GM19328 (cell line): ENCODE data around the gene RELL1.

Experiments
- ATAC-seq: cut with Tn5 transposase; IDR thresholded peaks from one replicate; pipeline ENCODE4 v1.9.1; 2021; ENCODE audit warnings: mild to moderate bottlenecking, moderate library complexity; ENCODE audit not compliant: unreplicated experiment

RELL1 gene

GRCh38 chr4:37641886-37642849 is 44.0 kb downstream of the RELL1 start:
- ATAC-seq = no peak

GRCh38 chr4:37641352-37641751 is 44.8 kb downstream of the RELL1 start:
- ATAC-seq = no peak

- ATAC-seq = no peak
Observed at GRCh38 chr4:37639551-37640285, 46.5 kb downstream of the RELL1 start.

- no peak for ATAC-seq
Observed at GRCh38 chr4:37635155-37635554, 51.0 kb downstream of the RELL1 start.

GRCh38 chr4:37634180-37634579 is 52.0 kb downstream of the RELL1 start:
- ATAC-seq = no peak

GRCh38 chr4:37632836-37633235 is 53.3 kb downstream of the RELL1 start:
- ATAC-seq = no peak

- ATAC-seq = no peak
Observed at GRCh38 chr4:37631551-37631950, 54.6 kb downstream of the RELL1 start.

GRCh38 chr4:37629713-37630112 is 56.5 kb downstream of the RELL1 start:
- no peak for ATAC-seq

- ATAC-seq = no peak
Observed at GRCh38 chr4:37628977-37629609, 57.1 kb downstream of the RELL1 start.

GRCh38 chr4:37627263-37627662 is 58.9 kb downstream of the RELL1 start:
- no peak for ATAC-seq

GRCh38 chr4:37625499-37625898 is 60.7 kb downstream of the RELL1 start:
- ATAC-seq = no peak

- ATAC-seq = no peak
Observed at GRCh38 chr4:37623940-37624339, 62.2 kb downstream of the RELL1 start.

GRCh38 chr4:37623125-37623524 is 63.1 kb downstream of the RELL1 start:
- no peak for ATAC-seq

- ATAC-seq = no peak
Observed at GRCh38 chr4:37620176-37620575, 66.0 kb downstream of the RELL1 start.

- ATAC-seq = no peak
Observed at GRCh38 chr4:37615720-37616063, 70.5 kb downstream of the RELL1 start.

GRCh38 chr4:37615059-37615719 is 71.0 kb downstream of the RELL1 start:
- no peak for ATAC-seq

GRCh38 chr4:37612811-37613210 is 73.4 kb downstream of the RELL1 start:
- no peak for ATAC-seq

- no peak for ATAC-seq
Observed at GRCh38 chr4:37609626-37610025, 76.5 kb downstream of the RELL1 start.

GRCh38 chr4:37607018-37607417 is 79.2 kb downstream of the RELL1 start:
- no peak for ATAC-seq

GRCh38 chr4:37605843-37606565 is 80.2 kb downstream of the RELL1 start:
- no peak for ATAC-seq
